ENCODE results near the gene NLGN1. TPM values are rescaled to one million over a fixed set of nuclear protein-coding genes. Genes with fewer than 3 reads are reported as not detected.

NLGN1 gene
- polyA plus RNA-seq, 2 of the 4 experiments (the other 2 are of a cell fraction) = not detected

DNA sequence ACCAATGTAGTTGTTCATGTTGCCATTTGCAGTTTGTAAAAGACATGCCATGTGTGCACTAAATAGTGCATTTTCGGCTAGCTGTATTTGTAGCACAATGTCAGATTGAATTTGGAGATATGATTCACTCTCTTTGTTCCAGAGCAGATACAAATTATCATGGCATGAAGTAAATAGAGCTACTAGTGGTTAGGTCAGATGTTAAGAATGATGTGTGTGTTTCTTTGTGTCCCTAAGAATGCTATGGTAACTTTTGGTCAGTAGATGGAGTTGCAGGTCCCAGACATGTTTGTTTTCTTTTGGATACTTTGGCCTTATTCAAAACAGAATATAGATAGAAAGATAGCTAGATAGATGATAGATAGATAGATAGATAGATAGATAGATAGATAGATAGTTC lies 595.8 kb downstream of the NLGN1 start:
- TF ChIP-seq, protein P1, sequence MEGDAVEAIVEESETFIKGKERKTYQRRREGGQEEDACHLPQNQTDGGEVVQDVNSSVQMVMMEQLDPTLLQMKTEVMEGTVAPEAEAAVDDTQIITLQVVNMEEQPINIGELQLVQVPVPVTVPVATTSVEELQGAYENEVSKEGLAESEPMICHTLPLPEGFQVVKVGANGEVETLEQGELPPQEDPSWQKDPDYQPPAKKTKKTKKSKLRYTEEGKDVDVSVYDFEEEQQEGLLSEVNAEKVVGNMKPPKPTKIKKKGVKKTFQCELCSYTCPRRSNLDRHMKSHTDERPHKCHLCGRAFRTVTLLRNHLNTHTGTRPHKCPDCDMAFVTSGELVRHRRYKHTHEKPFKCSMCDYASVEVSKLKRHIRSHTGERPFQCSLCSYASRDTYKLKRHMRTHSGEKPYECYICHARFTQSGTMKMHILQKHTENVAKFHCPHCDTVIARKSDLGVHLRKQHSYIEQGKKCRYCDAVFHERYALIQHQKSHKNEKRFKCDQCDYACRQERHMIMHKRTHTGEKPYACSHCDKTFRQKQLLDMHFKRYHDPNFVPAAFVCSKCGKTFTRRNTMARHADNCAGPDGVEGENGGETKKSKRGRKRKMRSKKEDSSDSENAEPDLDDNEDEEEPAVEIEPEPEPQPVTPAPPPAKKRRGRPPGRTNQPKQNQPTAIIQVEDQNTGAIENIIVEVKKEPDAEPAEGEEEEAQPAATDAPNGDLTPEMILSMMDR (IDR thresholded peaks at IDR 0.05) = peak; percentile 15; the same call in 1 of the 3 replicates
- 0 out of 5 replicates have a peak, but pooled peaks of 1 of the 2 experiments have one; percentile 10 for TF ChIP-seq RAD21 (conservative IDR thresholded peaks at IDR 0.05 in 1 of 2, IDR thresholded peaks at IDR 0.05 in 1 of 2)
- no peak for TF ChIP-seq MAFK (IDR thresholded peaks at IDR 0.05; ENCODE audit: partially characterized antibody)
- no peaks in the 10 kb centered on the region for H3K9me3 ChIP-seq
- H3K4me2 ChIP-seq = no peak overlapping the region
- 0% methylated on average over 1 of the region's 1 CpG for WGBS (ENCODE audit: missing lambda C conversion rate)
- DNase-seq (ENCODE audit: low read depth in 1 of 2, low spot score in 1 of 2) (peak; percentile 2 to 4), FAIRE-seq (no peak), ATAC-seq (no peak)
- H3K4me1 ChIP-seq = no peaks in the 10 kb centered on the region
- H3K4me3 ChIP-seq = no peak overlapping the region
- no peak overlapping the region for H3K27ac ChIP-seq
- CTCF ChIA-PET = interaction anchor here (0.6 kb wide), 1 partner anchor 1724 kb away, joined by 3 read pairs; no protein-coding TSS in a partner anchor
- POLR2A ChIA-PET = no interaction called here

DNA sequence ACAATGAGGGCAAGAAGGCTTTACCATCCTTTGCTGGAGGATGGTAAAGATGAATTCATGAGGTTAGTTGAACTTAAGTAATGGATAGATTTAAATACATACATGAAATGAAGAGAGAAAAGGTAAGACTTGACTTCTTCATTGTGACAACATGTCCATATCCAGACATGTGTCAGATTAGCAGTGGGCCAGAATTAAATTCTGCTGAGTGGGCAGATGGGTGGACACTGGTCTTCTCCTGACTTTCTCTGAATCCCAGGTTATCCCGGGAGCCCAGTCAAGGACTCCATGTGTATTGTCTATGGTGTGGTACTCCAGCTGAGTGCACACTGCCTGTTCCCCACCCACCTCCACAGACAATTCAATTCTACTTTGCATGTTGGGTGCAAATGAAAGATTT lies 603.1 kb downstream of the NLGN1 start:
- Histone ChIP-seq H3K4me1 (no peaks in the 10 kb centered on the region), H3K27ac (no peak overlapping the region), H3K4me3 (no peak overlapping the region), H3K4me2 (no peak overlapping the region), H3K9me3 (no peaks in the 10 kb centered on the region)
- TF ChIP-seq, protein P1 (IDR thresholded peaks at IDR 0.05) = no peak
- peak; percentile 33 for TF ChIP-seq MAFK (IDR thresholded peaks at IDR 0.05; ENCODE audit: partially characterized antibody)
- no peak for TF ChIP-seq EP300 (IDR thresholded peaks at IDR 0.05)
- no peak for TF ChIP-seq JUN (IDR thresholded peaks at IDR 0.05)
- WGBS (ENCODE audit: missing lambda C conversion rate) = 46% methylated on average over 1 of the region's 1 CpG
- FAIRE-seq = no peak
- ChIA-PET CTCF (no interaction called here), POLR2A (no interaction called here)
- DNase-seq (ENCODE audit: low read depth in 1 of 2, low spot score in 1 of 2) = no peak
- ATAC-seq = no peak

DNA sequence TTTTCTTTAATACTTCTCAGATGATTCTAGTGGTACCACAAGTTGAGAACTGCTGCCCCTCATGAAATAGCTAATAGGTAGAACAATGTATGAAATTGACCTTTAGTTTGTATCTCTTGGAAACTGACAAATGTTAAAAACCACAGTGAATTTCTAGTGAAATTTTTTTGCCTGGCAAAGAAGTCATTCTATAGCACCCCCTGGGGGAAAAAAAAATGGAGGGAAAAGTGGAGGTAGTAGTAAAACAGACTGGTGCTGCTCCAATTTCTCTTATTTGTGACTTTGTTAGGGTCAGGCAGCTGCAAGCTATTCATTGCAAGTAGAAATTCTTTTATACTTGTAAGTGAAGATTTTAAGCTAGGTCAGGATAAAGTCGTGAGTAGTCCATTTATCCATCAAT lies 605.0 kb downstream of the NLGN1 start:
- no peak for ATAC-seq
- CTCF ChIA-PET = no interaction called here
- no peak for TF ChIP-seq NPAS2 (CRISPR knock-in tag; IDR thresholded peaks at IDR 0.05; ENCODE audit: borderline replicate concordance)
- TF ChIP-seq FOSB (CRISPR knock-in tag; IDR thresholded peaks at IDR 0.05) = no peak
- 0% methylated on average over 1 of the region's 1 CpG for WGBS (ENCODE audit: missing lambda C conversion rate)
- Histone ChIP-seq H3K4me1 (no peaks in the 10 kb centered on the region), H3K27ac (no peak overlapping the region), H3K4me2 (no peak overlapping the region), H3K9me3 (no peaks in the 10 kb centered on the region), H3K4me3 (no peak overlapping the region)
- no peak for DNase-seq (ENCODE audit: low read depth in 1 of 2, low spot score in 1 of 2)
- POLR2A ChIA-PET = no interaction called here
- FAIRE-seq = no peak

DNA sequence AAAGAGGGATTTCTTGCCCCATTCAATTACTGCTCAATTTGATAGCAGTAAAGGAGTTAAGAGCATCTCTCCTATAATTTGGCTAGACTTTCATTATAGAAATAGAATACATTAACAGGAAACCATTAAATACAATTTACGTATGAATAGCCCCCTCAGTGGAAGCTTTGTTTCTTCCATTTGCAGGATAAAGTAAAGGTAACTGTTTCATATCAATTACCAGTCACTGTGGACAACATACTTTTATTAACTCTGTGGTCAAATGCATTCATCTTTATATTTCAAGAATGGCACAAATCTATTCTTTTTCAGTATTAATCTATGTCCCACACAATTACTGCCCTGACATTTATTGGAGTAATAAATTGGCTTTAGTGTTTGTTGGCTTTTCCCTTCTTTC lies 613.4 kb downstream of the NLGN1 start:
- TF ChIP-seq BHLHE40 (IDR thresholded peaks at IDR 0.05; ENCODE audit: low read depth, low read length) (no peak), HOXB13 (CRISPR knock-in tag; IDR thresholded peaks at IDR 0.05; ENCODE audit: low read depth) (no peak), TP53 (CRISPR knock-in tag; IDR thresholded peaks at IDR 0.05) (no peak), CEBPB (IDR thresholded peaks at IDR 0.05) (no peak), ZSCAN20 (CRISPR knock-in tag; IDR thresholded peaks at IDR 0.05) (no peak), RAD21 (conservative IDR thresholded peaks at IDR 0.05 in 1 of 2, IDR thresholded peaks at IDR 0.05 in 1 of 2) (no peak), ZC3H11A (IDR thresholded peaks at IDR 0.05) (no peak), RCOR1 (IDR thresholded peaks at IDR 0.05; ENCODE audit: low read depth, low read length) (no peak), POLR2AphosphoS2 (conservative IDR thresholded peaks at IDR 0.05; ENCODE audit: low read length) (no peak), RFX5 (IDR thresholded peaks at IDR 0.05) (no peak), EHF (CRISPR knock-in tag; IDR thresholded peaks at IDR 0.05) (no peak)
- TF ChIP-seq, protein P2, sequence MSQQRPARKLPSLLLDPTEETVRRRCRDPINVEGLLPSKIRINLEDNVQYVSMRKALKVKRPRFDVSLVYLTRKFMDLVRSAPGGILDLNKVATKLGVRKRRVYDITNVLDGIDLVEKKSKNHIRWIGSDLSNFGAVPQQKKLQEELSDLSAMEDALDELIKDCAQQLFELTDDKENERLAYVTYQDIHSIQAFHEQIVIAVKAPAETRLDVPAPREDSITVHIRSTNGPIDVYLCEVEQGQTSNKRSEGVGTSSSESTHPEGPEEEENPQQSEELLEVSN (IDR thresholded peaks at IDR 0.05; ENCODE audit: borderline replicate concordance, low read depth) = no peak

More for the DNA sequence above, 613.4 kb downstream of the NLGN1 start:
- ATAC-seq (no peak), FAIRE-seq (no peak), DNase-seq (ENCODE audit: low read depth in 1 of 2, low spot score in 1 of 2) (no peak)
- Histone ChIP-seq H3K4me1 (no peaks in the 10 kb centered on the region), H3K9me3 (no peaks in the 10 kb centered on the region), H3K27ac (no peak overlapping the region), H3K4me2 (no peak overlapping the region), H3K4me3 (no peak overlapping the region)
- CTCF ChIA-PET = no interaction called here
- POLR2A ChIA-PET = no interaction called here
- whole genome bisulfite sequencing (ENCODE audit: missing lambda C conversion rate) = 34% methylated on average over 1 of the region's 1 CpG
